CD4-positive, alpha-beta T cell (primary cell): Measurements from ENCODE around the gene TCF4. TPM values are rescaled to one million over a fixed set of nuclear protein-coding genes. Genes with fewer than 3 reads are reported as not detected.

ENCODE experiments used
- ATAC-seq: fragments of 200-7000 bp; cut with Tn5 transposase; one replicate; pipeline ENCODE4 v1.10.0; 2022; ENCODE audit warnings: mild to moderate bottlenecking; ENCODE audit not compliant: poor library complexity
- CTCF ChIA-PET: fragments of 350-600 bp; sonication (Branson Sonifier 250); formaldehyde crosslinking; loops from one replicate; lab custom pipeline; 2021; ENCODE audit warnings: antibody characterized with exemption, inconsistent platforms; lab: Charles Lee
- POLR2A ChIA-PET: fragments of 350-600 bp; sonication (Branson Sonifier 250); formaldehyde crosslinking; loops from one replicate; lab custom pipeline; 2021; ENCODE audit warnings: antibody characterized with exemption, inconsistent platforms; lab: Charles Lee
- DNase-seq, 14 experiments: peaks; one replicate each; pipeline ENCODE4 v3.0.0-alpha.2; 2013 to 2020; ENCODE audit warnings: mixed read lengths in 2 of 14
- H3K27ac ChIP-seq, 2 donors: one replicate each; pipeline versions ENCODE4 v1.5.1 to v1.7.0; 2013; ENCODE audit warnings: low read length in 2 of 2, low read depth in 1 of 2, mild to moderate bottlenecking in 1 of 2
- H3K27me3 ChIP-seq, 2 experiments: 1 replicate in 1 of 2; 2 replicates in 1 of 2; pipeline versions ENCODE4 v1.6.1 to v1.7.0; 2013; ENCODE audit warnings: low read length in 2 of 2, control low read depth in 1 of 2, mild to moderate bottlenecking in 1 of 2, moderate library complexity in 1 of 2; ENCODE audit not compliant: insufficient read depth in 2 of 2, control insufficient read depth in 1 of 2
- H3K36me3 ChIP-seq: one replicate; pipeline ENCODE4 v1.6.1; 2013; ENCODE audit warnings: low read length, control low read depth; ENCODE audit not compliant: insufficient read depth
- H3K4me1 ChIP-seq: one replicate; pipeline ENCODE4 v1.6.1; 2013; ENCODE audit warnings: low read length, control low read depth; ENCODE audit not compliant: insufficient read depth
- H3K4me3 ChIP-seq: one replicate; pipeline ENCODE4 v1.5.1; 2013; ENCODE audit warnings: mild to moderate bottlenecking, low read length, moderate library complexity
- H3K9me3 ChIP-seq, 2 experiments: 1 replicate in 1 of 2; 2 replicates in 1 of 2; pipeline versions ENCODE4 v1.6.1 to v1.7.0; 2013; ENCODE audit warnings: low read length in 2 of 2, mild to moderate bottlenecking in 2 of 2, control low read depth in 1 of 2, moderate library complexity in 1 of 2; ENCODE audit not compliant: control insufficient read depth in 1 of 2, insufficient read depth in 1 of 2
- H3K27ac Mint-ChIP-seq: one replicate; pipeline ENCODE4 v1.8.0; 2020; ENCODE audit warnings: mixed read lengths
- H3K27me3 Mint-ChIP-seq: one replicate; pipeline ENCODE4 v1.8.0; 2021; ENCODE audit warnings: mixed read lengths
- H3K36me3 Mint-ChIP-seq: one replicate; pipeline ENCODE4 v1.8.0; 2021; ENCODE audit warnings: low read depth, mixed read lengths
- H3K4me1 Mint-ChIP-seq: one replicate; pipeline ENCODE4 v1.8.0; 2021; ENCODE audit warnings: low read depth, mixed read lengths
- H3K4me3 Mint-ChIP-seq: one replicate; pipeline ENCODE4 v1.8.0; 2020; ENCODE audit warnings: mild to moderate bottlenecking, mixed read lengths
- H3K9me3 Mint-ChIP-seq: one replicate; pipeline ENCODE4 v1.8.0; 2020; ENCODE audit warnings: mixed read lengths
- intact Hi-C, 2 experiments: fragments of 100-400 bp; cut with DNase I in 1 of 2; cut with micrococcal nuclease in 1 of 2; formaldehyde crosslinking; loops; one replicate each; pipeline versions ENCODE4 v1.15.1 to v1.9.0; 2023 to 2025; cut with DNase I, micrococcal nuclease
- total RNA-seq, 174 experiments: library from RNA in 2 of 174; stranded (reverse) in 2 of 174; gene quantifications; one replicate each; pipeline ENCODE4 v1.2.3 and lab custom pipeline; 2021 to 2026
- TF ChIP-seq, protein P1 (sequence below): fragments of 200-600 bp; IDR thresholded peaks from one replicate; pipeline ENCODE4 v1.8.0; 2022; ENCODE audit warnings: antibody characterized with exemption, mild to moderate bottlenecking

The TCF4 gene
- total RNA-seq, 2 experiments from 2014 or later, result 3.0 to 3.2 TPM

DNA sequence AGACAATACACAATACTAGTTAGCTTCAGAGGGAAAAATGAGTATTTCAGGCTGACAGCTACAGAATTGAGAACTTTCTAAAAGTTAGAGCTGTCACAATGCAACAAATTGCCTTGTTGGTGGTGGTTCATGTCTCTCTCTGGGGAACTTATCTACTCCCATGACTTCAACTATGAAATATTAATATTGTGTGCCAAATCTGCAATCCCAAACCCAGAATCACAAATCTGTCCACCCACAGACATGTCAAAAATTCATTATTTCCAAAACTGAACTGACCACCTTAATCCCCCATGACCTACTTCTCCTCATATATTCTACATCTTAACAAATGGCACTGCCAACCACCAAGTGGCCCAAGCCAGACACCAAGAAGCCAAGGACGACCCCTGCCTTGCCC, 143.5 kb downstream of the TCF4 start:
- no peaks in the 10 kb centered on the region for H3K36me3 ChIP-seq
- POLR2A ChIA-PET, result no interaction called here
- TF ChIP-seq, protein P1, sequence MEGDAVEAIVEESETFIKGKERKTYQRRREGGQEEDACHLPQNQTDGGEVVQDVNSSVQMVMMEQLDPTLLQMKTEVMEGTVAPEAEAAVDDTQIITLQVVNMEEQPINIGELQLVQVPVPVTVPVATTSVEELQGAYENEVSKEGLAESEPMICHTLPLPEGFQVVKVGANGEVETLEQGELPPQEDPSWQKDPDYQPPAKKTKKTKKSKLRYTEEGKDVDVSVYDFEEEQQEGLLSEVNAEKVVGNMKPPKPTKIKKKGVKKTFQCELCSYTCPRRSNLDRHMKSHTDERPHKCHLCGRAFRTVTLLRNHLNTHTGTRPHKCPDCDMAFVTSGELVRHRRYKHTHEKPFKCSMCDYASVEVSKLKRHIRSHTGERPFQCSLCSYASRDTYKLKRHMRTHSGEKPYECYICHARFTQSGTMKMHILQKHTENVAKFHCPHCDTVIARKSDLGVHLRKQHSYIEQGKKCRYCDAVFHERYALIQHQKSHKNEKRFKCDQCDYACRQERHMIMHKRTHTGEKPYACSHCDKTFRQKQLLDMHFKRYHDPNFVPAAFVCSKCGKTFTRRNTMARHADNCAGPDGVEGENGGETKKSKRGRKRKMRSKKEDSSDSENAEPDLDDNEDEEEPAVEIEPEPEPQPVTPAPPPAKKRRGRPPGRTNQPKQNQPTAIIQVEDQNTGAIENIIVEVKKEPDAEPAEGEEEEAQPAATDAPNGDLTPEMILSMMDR, result no peak
- no peaks in the 10 kb centered on the region for H3K9me3 ChIP-seq
- no peaks in the 10 kb centered on the region for H3K27me3 ChIP-seq
- CTCF ChIA-PET, result no interaction called here
- H3K4me3 ChIP-seq, result no peak overlapping the region
- H3K4me1 ChIP-seq, result no peaks in the 10 kb centered on the region
- Mint-ChIP-seq H3K9me3 (no peaks in the 10 kb centered on the region), H3K27ac (no peak overlapping the region), H3K27me3 (peaks cover 6% of the 10 kb centered on the region), H3K4me3 (no peak overlapping the region), H3K36me3 (no peaks in the 10 kb centered on the region), H3K4me1 (no peaks in the 10 kb centered on the region)
- intact Hi-C loops, result no loop called here
- H3K27ac ChIP-seq, result no peak overlapping the region
- DNase-seq (no peak), ATAC-seq (no peak)

DNA sequence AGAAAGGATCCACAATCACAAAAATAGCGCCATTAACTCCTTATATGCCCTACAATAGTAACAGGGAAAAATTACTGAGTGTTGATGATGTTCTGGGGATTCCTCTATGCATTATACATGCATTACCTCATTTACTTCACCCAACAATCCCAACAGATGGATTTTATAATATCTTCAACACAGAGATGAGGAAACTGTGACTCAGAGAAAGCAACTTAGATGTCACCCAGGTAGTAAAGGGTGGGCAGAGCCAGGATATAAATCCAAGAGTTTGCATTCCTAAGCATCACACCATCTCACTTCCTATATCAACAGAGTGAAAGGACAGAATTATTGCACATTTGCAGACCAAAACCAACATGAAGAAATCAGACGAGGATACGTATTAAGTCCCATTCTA, 144.2 kb downstream of the TCF4 start:
- POLR2A ChIA-PET, result no interaction called here
- ATAC-seq (no peak), DNase-seq (no peak)
- Mint-ChIP-seq H3K9me3 (no peaks in the 10 kb centered on the region), H3K36me3 (no peaks in the 10 kb centered on the region), H3K4me1 (no peaks in the 10 kb centered on the region), H3K27me3 (peaks cover 6% of the 10 kb centered on the region), H3K4me3 (no peak overlapping the region), H3K27ac (no peak overlapping the region)
- Histone ChIP-seq H3K36me3 (no peaks in the 10 kb centered on the region), H3K27me3 (no peaks in the 10 kb centered on the region), H3K4me1 (no peaks in the 10 kb centered on the region), H3K27ac (no peak overlapping the region), H3K4me3 (no peak overlapping the region), H3K9me3 (peaks cover 0 to 2% of the 10 kb centered on the region in 2 experiments)
- CTCF ChIA-PET, result no interaction called here
- TF ChIP-seq, protein P1, result no peak
- intact Hi-C loops, result no loop called here

DNA sequence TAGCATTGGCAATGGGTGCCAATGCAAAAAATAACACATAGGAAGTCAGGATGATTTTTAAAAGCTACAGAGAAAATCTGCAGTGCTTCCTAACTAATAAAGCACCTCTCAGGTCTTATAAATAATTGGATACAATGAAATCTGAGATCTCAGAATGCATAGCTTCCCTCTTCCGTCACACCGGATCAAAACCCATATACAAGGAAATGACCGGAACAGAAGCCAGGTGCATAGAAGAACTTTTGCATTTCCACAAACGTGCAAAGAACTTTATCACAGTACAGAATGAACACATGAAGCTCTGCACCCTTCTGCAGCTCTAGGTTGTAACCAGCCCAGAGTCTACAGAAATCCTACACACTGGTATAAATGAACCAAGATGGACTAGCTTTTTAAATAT, 145.4 kb downstream of the TCF4 start:
- ChIA-PET CTCF (interaction anchor here (1.2 to 1.6 kb wide), 3 partner anchors 11 to 27 kb away, joined by 3 to 4 read pairs (median 3); no protein-coding TSS in a partner anchor), POLR2A (no interaction called here)
- Histone ChIP-seq H3K27ac (no peak overlapping the region), H3K27me3 (no peaks in the 10 kb centered on the region), H3K9me3 (peaks cover 0 to 2% of the 10 kb centered on the region in 2 experiments), H3K4me3 (no peak overlapping the region), H3K4me1 (no peaks in the 10 kb centered on the region), H3K36me3 (no peaks in the 10 kb centered on the region)
- DNase-seq, result no peak
- Mint-ChIP-seq H3K27ac (no peak overlapping the region), H3K36me3 (no peaks in the 10 kb centered on the region), H3K4me3 (no peak overlapping the region), H3K4me1 (no peaks in the 10 kb centered on the region), H3K9me3 (no peaks in the 10 kb centered on the region), H3K27me3 (peaks cover 6% of the 10 kb centered on the region)
- TF ChIP-seq, protein P1, result no peak
- intact Hi-C loops, result no loop called here
- no peak for ATAC-seq
